GM18520 (cell line): ENCODE measurements around the gene WASHC2C.
"Not testable (repeated sequence)": the region's sequence is repeated elsewhere in the genome, so short reads cannot be mapped to it uniquely, and the experiment has no call there.

ENCODE experiments used
- ATAC-seq: cut with Tn5 transposase; IDR thresholded peaks from one replicate; pipeline ENCODE4 v1.9.1; 2021; ENCODE audit not compliant: unreplicated experiment

The WASHC2C gene

DNA sequence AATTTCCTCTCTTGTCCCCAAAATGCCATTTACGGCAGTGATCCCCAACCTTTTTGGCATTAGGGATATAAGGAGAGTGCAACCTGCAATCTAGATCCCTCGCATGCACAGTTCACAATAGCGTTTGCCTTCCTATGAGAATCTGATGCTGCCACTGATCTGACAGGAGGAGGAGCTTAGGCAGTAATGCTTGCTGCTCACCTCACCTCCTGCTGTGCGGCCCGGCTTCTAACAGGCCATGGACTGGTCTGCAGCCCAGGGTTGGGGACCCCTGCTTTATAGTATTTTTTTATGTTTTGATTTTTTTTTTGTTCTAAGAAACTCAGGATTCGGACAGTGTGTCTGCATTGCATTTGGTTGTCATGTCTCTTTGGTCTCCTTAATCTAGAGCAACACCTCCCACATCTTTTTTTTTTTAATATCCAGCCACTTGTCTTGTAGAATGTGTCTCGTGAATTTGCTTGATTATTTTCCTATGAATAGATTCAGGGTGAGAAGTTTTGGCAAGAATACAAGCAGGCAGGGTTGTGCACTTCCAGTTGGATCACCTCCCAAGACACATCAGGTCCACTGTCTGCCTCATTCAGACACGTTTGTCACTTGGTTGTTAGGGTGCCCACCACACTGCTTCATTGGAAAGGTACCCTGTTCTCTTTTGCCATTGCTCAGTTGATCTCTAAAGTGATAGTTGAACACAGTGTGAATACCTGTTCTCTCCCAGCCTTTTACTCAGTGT is 30.8 kb downstream of the WASHC2C start:
- ATAC-seq: not testable (repeated sequence)

DNA sequence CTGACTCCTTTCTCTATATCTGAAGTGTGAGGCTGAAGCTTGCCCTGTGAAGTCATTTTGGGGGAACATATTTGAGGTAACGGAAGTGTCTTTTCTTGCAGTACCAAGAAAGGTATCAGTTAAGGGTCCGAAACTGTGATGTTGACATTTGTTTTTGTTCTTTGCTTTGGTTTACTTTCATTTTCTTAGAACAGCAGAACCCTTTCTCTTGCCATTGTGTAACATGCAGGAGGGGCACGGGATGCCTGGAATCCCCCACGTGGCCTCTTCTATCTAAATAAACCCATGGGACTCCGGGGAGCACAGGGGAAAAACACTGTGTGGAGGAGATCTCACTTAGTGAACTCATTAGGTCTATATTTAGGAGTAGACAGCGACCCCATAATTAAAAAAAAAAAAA is 34.6 kb downstream of the WASHC2C start:
- not testable (repeated sequence) for ATAC-seq

DNA sequence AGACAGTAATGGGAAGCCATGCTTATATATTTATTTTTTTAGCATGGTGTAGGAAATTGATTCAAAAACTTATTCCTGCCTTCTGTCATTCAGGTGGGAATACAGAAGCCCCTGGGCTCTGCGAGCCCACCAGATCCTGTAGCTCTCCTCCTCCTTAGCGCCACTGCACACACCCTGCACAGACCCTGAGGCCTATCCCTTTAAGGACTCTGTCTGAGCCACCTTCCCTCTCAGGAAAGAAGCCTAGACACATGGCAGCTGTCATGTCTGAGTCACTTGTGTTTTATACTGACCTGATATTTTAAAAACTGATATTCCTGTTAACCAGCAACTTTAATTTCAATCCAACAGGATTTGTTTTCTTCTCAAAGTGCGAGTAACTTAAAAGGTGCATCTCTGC is 36.0 kb downstream of the WASHC2C start:
- ATAC-seq: not testable (repeated sequence)

DNA sequence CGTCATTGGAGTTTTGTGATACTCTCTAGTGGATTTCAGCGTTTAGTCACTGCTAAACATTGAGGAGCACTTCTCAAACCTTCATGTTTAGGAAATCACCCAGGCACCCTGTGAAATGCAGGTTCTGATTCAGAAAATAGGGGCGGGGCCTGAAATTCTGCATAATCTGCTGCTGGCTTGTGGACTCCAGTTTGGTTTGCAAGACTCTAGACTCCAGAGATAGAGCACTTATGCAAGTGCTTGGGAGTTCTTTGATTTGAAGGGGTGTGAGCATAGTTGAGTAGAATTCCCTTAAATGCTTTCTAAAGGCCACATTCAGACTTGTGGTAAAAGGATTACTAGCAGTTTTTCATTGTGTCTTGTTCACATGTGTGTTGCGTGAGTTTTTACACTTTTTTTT is 41.3 kb downstream of the WASHC2C start:
- ATAC-seq: not testable (repeated sequence)

DNA sequence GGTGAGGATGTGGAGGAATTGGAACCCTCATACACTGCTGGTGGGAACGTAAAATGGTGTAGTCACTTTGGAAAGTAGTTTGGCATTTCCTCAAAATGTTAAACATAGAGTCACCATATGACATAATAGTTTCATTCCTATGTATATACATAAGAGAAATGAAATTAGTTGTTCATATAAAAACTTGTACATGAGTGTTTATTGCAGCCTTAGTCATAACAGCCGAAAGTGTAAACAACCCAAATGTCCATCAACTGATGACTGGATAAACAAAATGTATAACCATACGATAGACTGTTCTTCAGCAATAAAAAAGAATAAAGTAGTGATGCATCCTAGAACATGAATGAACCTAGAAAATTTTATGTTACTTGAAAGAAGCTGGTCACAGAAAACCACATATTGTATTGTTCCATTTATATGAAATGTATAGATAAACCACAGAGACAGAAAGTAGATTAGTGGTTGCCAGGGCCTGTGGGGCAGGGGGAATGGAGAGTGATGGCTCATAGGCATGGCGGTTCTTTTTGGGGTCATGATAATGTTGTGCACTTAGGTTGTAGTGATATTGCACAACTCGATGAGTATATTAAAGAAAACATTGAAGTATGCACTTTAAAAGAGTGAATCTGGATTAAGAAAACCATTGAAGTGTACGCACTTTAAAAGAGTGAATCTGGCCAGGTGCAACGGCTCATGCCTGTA is 44.8 kb downstream of the WASHC2C start:
- not testable (repeated sequence) for ATAC-seq

DNA sequence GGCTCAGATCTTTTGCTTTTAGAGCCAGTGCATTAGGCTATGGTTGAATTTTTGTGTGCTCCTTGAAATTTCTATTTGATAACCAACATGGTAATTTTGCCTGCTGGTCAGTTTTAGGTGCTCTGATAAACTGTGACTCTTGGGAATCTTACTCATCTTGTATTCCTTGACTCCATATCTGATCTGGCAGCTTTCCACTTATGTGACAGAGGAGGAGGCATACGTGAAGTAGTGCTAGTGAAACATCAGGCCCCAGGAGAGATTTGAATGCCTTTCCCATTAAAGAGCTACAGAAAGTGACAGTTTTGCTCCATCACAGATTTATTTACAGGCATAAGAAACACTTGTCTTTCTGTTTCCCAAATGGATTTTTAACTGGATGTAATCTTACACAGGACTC is 59.2 kb downstream of the WASHC2C start:
- ATAC-seq: not testable (repeated sequence)

DNA sequence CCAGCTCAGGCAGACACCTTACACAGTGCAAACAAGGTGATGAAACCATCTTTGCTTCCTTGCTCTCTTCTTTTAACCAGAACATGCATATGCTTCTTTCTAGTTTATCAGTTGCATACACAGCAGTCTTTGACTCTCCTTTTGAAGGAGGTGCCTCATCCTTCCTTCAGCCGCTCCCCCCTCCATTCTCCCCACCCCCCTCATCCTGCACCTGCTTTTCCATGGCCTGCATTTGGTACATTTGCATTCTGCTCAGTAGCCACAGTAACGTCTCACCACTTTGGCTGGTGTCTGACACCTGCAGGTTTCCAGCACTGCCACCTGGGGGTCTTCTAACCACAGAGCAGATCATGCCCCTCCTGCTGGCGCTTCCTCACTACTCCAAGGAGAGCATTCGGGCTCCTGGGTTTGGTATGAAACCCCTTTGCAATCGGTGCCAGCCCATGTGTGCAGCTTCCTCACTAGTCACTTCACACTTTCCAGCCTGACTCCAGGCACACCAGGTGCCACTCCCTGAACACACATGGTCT is 60.2 kb downstream of the WASHC2C start:
- ATAC-seq: not testable (repeated sequence)

DNA sequence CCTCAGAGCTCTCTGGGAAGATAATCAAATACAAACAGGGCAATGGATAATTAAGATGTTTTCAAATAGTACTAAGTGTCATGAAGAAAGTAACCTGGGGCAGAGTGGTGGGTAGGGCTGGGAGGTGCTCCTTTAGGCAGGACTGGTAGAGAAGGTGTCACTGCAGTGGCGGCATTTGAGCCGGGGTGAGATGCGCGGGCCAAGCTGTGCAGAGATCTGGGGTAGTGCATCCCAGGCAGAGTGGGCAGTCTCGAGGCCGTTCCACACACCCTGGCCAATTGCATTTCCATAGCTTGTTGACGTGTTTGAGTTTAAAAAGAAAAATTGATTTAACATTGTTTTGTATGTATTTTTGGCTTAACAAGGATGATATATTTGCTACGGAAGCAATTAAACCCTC is 62.9 kb downstream of the WASHC2C start:
- ATAC-seq: not testable (repeated sequence)

DNA sequence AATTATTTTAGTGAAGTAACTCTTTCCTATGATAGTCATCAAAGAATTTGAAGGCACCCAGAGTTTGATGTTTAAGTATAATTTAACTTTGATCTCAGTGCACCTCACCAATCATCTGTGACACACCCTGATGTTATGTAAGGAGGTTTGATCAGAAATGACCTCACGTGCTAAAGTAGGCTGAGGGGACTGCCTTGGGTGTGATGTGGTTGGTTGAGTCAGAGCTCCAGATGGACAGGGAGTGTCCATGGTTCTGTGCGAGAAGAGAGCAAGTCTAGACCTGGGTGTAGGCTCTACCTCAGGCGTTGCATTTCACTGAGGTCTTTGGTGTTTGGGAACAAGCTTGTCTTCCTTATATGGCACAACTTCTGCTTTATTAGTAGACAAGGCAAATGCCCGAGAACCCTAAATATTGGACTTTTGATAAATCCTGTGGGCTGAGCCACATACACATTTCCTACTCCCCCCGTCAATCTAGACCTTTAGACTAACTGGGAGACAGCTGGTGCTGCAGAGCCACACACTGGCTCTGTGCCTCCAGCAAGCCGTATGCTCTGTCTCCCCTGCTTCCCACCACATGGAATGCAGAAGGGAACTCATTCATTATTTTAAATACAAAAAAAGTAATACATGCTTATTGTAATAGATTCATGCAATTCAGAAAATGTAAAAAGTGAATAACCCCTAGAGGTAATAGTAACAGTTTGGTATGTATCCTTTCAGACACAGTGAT is 63.8 kb downstream of the WASHC2C start:
- ATAC-seq: not testable (repeated sequence)

DNA sequence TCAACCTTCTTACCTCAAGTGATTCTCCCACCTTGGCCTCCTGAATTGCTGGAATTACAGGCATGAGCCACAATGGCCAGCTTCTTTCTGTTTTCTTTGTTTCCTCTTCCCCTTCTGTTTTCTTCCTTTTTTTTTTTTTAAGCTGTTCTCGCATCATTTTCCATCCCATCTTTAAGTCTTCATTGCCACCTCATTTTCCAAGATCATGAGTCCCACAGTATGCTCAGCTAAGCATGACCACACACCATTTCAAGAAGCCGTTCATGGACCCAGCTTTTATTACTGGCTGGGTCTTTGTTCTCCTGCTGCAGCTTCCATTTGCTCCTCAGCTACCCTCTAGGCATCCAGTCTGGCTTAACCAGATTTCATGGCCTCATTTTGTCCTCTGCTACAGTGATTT is 67.7 kb downstream of the WASHC2C start:
- ATAC-seq: not testable (repeated sequence)

DNA sequence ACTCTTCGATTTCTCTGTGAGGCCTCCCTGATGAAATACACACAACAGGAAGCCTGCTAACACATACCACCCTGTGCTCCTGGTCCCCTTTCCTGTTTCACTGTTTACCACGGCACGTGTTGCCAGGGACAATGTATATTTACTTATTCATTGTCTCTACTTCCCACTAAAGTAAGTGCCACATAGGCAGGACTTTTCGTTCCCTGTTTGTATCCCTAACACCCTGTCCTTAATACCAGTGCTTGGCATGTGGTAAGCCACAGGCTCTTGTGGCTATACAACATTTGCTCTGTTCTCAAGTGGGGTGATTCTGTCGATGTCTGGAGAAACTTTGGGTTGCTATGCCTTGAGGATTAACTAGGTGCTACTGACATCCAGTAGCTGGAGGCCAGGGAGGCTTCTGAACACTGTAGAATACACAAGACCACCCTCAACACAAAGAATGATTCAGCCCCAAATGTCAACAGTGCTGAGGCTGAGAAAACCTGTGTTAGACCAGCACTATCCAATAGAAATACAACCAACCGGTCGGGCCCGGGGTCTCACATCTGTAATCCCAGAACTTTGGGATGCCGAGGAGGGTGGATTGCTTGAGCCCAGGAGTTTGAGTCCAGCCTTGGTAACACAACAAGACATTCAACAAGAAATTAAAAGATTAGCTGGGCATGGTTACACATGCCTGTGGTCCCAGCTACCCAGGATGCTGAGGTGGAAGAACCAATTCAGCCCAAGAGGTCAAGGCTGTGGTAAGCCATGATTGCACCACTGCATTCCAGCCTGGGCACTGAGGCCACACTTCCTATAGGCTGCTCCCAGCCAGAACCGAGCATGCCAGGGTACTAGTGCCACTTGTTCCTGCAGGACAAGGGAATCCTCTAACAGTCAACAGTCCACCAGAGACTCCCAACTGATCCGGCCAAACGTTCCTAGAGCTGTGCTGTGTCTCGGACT is 76.3 kb downstream of the WASHC2C start:
- not testable (repeated sequence) for ATAC-seq

DNA sequence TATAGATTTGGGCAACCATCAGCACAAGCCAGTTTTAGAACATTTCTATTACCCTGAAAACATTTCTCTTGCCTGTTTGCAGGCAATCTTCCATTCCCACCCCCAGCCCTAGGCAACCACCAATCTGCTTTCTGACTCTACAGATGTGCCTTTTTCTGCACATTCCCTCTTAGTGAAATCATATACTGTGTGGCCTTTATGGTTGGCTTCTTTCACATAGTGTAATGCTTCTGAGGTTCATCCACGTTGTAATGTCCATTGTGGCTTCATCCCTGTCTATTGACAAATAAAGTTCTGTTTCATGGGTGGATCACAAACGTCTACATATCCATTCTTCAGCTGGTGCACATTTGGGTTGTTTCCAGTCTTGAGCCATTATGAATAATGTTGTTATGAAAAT is 77.9 kb downstream of the WASHC2C start:
- not testable (repeated sequence) for ATAC-seq

DNA sequence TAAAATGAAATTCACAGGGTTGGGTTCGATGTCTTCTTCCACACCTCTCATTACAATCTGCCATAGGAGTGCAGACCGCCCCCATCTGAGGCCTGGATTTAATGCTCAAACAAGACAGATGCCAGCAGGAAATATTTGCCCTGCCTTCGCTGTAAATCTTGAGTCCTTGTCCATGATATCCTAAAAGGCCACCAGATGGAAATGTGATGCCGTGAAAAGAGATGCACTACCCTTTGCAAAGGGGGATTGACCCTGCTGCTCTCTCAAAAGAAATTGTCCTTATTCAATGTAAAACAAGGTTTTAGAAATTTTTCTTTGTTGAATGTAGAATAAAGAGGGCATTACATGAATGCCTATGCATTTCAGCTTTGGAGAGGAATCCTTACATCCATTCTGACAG is 82.8 kb downstream of the WASHC2C start:
- ATAC-seq: no peak

DNA sequence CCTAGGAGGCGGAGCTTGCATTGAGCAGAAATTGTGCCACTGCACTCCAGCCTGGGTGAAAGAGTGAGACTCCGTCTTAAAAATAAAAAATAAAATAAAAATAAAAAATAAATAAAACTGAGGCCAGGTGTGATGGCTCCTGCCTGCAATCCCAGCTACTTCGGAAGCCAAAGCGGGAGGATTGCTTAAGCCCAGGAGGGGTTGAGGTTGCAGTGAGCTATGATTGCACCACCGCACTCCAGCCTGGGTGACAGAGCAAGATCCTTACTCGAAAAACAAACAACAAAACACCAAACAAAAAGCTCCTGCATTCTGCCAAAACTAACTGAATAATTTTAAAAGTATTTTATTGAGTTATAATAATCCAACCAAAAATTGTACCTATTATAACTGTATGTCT is 84.0 kb downstream of the WASHC2C start:
- ATAC-seq: no peak

DNA sequence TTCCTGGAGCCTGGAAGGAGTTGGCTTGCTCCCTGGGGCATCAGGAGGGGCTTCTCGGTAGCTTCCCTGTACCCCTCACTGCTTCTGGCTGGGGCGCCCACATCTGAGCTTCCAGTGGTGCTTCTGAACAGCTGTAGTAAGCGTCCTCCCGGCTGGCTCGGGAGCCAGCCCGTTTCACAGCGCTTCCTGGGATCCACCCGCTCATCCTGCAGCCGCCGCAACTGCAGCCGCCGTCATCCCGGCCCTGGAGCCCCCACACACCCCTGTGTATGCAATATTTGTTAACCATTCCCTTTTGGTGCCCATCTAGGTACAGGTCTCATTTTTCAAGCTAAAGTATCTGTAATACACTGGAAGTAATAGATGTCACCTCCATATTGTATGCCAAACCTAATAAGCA is 85.9 kb downstream of the WASHC2C start:
- ATAC-seq: not testable (repeated sequence)

DNA sequence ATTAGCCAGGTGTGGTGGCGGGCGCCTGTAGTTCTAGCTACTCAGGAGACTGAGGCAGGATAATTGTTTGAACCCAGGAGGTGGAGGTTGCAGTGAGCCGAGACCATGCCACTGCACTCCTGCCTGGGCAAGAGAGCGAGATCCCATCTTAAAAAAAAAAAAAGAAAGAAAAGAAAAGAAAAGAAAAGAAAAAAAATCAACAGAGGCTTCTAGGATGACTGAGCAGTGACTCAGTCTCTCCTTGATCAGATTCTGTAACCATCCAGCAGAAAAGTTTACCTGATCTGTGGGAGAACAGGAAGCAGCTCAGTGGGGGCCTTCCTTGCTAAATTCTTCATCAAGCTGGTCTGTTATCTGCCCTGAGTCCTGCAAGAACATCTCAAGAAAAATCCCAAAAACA is 87.1 kb downstream of the WASHC2C start:
- not testable (repeated sequence) for ATAC-seq

DNA sequence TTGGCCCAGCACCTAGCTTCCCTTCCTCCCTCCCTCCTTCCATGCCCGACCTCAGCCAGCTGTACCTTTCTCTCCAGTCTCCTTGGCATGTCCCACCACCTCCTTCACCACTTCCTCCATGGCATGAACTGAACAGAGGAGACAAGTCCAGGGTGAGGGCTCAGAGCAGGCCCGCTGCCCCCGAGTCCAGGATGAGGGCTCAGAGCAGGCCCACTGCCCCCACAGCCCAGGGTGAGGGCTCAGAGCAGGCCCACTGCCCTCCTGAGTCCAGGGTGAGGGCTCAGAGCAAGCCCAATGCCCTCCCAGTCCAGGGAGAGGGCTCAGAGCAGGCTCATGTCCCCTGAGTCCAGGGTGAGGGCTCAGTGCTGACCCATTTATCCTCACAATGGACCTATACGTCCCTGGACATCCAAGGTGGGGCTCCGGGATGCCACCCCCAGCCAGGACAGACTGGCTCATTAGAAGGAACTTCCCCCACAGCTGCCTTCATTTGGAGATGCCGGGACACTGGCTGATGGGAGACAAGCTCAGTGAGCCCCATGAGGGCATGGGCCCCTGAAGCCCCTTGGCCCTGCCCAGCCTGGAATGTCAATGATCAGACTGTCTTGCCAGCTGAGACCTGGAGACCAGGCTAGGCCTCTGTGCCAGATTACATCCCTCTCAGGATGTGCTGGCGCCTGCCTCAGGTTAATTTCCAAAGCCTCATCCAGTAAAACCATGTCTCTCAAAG is 90.2 kb downstream of the WASHC2C start:
- ATAC-seq: no peak

DNA sequence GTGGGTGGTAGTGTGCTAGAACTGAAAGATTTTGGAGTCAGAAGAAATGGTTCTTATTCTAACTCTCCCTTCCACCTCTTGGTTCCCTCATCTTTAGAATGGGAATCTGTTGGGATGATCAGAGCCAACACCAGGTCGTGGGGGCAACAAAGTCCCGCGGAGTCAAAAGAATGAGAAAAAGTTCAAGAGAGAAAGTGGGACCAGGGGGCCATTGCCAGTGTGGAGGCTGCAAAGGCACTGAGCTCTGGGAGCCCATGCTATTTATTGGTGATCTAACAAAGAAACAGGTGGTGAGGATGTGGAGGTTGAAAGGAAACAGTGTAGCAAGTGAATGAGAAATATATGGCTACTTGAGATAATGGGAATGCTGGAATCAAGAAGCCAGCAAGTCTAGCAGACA is 90.8 kb downstream of the WASHC2C start:
- no peak for ATAC-seq

DNA sequence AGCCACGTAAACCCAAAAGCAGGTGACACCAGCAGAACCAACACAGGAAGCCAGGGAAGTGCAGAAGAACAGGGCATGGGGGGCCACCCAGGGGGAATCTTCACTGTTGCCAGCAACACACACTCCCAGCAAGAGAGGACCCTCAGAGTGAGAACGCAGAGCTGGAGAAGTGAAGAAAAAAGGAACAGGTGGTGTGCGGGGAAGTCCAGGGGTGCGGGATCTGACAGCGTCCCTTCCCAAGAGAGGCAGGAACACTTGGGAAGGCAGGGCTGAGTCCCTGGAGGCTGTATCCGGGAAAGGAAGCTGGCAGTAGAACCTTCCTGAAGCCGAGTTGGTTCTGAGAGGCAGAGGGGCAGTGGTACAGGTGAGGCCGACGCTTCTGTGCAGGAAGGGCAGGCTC is 92.5 kb downstream of the WASHC2C start:
- ATAC-seq: no peak
